GM12892 (cell line): ENCODE measurements around the gene MEIS3.

Experiments used
- POLR2A ChIP-seq: IDR thresholded peaks from 2 replicates; pipeline ENCODE4 v1.6.1; 2011; ENCODE audit warnings: low read depth, low read length, control low read depth
- POLR2AphosphoS5 ChIP-seq: IDR thresholded peaks from 2 replicates; pipeline ENCODE4 v1.6.1; 2011; ENCODE audit warnings: low read depth, low read length, control low read depth

DNA sequence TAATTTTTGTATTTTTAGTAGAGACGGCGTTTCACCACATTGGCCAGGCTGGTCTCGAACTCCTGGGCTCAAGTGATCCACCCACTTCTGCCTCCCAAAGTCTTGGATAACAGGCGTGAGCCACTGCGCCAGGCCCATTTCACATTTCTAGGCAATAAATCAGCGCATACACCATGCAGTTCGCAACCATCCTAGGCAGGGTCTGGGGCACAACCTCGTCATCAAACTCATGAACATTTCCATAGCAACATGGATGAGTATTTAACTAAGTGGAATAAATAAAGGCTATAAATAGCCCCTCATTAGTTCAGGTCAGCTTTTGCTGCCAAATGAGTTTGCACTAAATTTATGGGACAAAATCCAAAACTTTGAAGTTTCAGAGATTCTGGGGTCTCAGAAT is 8.2 kb downstream of the MEIS3 start:
- TF ChIP-seq POLR2A (no peak), POLR2AphosphoS5 (no peak)
